Gastroesophageal sphincter (tissue), 3 donors: ENCODE data around the gene DGKE.

Experiments used
- POLR2AphosphoS5 ChIP-seq: sonication (generic); formaldehyde crosslinking; IDR thresholded peaks from one replicate; pipeline ENCODE4 v1.6.1; 2017; ENCODE audit warnings: antibody characterized with exemption
- TF ChIP-seq, protein P1 (sequence below), 4 experiments: fragments of 200-600 bp in 2 of 4; fragments of 450-650 bp in 2 of 4; sonication (generic) in 1 of 4; IDR thresholded peaks; one replicate each; pipeline ENCODE4 v1.5.1; 2017 to 2019; ENCODE audit warnings: antibody characterized with exemption in 4 of 4, mild to moderate bottlenecking in 2 of 4, moderate library complexity in 2 of 4

DNA sequence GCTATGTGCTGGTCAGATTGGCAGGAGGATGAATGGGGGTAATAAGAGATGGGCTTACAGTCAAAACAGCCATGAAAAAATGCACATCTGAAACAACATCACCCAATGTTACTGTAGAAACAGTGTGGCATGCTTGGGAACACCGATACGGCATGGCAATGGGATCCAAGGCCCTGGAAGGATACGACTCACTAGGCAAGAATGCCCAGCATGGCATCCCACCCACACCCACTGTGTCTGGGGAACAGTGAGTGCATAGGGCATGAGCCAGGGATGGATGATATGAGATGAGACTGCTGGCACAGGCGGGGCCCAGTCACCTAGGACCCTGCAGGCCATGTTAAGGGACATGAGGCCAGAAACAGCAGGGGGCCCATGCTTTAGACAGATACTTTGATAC is 68.4 kb downstream of the DGKE start:
- TF ChIP-seq, protein P1, sequence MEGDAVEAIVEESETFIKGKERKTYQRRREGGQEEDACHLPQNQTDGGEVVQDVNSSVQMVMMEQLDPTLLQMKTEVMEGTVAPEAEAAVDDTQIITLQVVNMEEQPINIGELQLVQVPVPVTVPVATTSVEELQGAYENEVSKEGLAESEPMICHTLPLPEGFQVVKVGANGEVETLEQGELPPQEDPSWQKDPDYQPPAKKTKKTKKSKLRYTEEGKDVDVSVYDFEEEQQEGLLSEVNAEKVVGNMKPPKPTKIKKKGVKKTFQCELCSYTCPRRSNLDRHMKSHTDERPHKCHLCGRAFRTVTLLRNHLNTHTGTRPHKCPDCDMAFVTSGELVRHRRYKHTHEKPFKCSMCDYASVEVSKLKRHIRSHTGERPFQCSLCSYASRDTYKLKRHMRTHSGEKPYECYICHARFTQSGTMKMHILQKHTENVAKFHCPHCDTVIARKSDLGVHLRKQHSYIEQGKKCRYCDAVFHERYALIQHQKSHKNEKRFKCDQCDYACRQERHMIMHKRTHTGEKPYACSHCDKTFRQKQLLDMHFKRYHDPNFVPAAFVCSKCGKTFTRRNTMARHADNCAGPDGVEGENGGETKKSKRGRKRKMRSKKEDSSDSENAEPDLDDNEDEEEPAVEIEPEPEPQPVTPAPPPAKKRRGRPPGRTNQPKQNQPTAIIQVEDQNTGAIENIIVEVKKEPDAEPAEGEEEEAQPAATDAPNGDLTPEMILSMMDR (IDR thresholded peaks at IDR 0.05), result no peak
- TF ChIP-seq POLR2AphosphoS5, result no peak
